A549 (cell line): ENCODE results near the gene MAP6D1.

ENCODE experiments used
- CBX2 ChIP-seq: fragments of 200-600 bp; sonication (generic); IDR thresholded peaks from 2 replicates; pipeline ENCODE4 v1.6.1; 2016; ENCODE audit warnings: low read depth, mild to moderate bottlenecking, borderline replicate concordance
- CBX8 ChIP-seq: fragments of 200-600 bp; sonication (generic); IDR thresholded peaks from 2 replicates; pipeline ENCODE4 v1.6.1; 2016
- ELK1 ChIP-seq: fragments of 150-350 bp; IDR thresholded peaks from 2 replicates; pipeline ENCODE4 v1.6.1; 2014; ENCODE audit warnings: low read depth, mild to moderate bottlenecking, low read length
- MAFK ChIP-seq: fragments of 450-650 bp; IDR thresholded peaks from 2 replicates; pipeline ENCODE4 v1.6.1; 2014; ENCODE audit not compliant: partially characterized antibody
- MAX ChIP-seq: IDR thresholded peaks from 2 replicates; pipeline ENCODE4 v1.6.1; 2012
- POLR2AphosphoS2 ChIP-seq: conservative IDR thresholded peaks from 2 replicates; pipeline ENCODE4 v1.6.1; 2012; ENCODE audit warnings: low read length, improper control_type of control experiment, inconsistent platforms
- RAD21 ChIP-seq, 2 experiments: fragments of >200 bp in 1 of 2; sonication (Bioruptor Twin) in 1 of 2; formaldehyde crosslinking in 1 of 2; IDR thresholded peaks in 1 of 2; conservative IDR thresholded peaks in 1 of 2; 2 replicates in 1 of 2; 3 replicates in 1 of 2; pipeline ENCODE4 v1.6.1; 2012 to 2018; ENCODE audit warnings: inconsistent platforms in 1 of 2
- RCOR1 ChIP-seq: fragments of 150-350 bp; IDR thresholded peaks from 2 replicates; pipeline ENCODE4 v1.6.1; 2014; ENCODE audit warnings: antibody characterized with exemption, low read length, low read depth
- REST ChIP-seq: fragments of 200-600 bp; sonication (generic); IDR thresholded peaks from 2 replicates; pipeline ENCODE4 v1.6.1; 2016; ENCODE audit warnings: antibody characterized with exemption, mild to moderate bottlenecking, moderate library complexity
- SMC3 ChIP-seq: fragments of >200 bp; sonication (Bioruptor Twin); formaldehyde crosslinking; IDR thresholded peaks from 3 replicates; pipeline ENCODE4 v1.6.1; 2018; ENCODE audit warnings: inconsistent platforms
- TF ChIP-seq, protein P1 (sequence below): fragments of >200 bp; sonication (Bioruptor Twin); formaldehyde crosslinking; IDR thresholded peaks from 3 replicates; pipeline ENCODE4 v1.5.1; 2016
- TF ChIP-seq, protein P2 (sequence below): IDR thresholded peaks from 2 replicates; pipeline ENCODE4 v1.6.1; 2012; ENCODE audit warnings: low read depth, borderline replicate concordance

DNA sequence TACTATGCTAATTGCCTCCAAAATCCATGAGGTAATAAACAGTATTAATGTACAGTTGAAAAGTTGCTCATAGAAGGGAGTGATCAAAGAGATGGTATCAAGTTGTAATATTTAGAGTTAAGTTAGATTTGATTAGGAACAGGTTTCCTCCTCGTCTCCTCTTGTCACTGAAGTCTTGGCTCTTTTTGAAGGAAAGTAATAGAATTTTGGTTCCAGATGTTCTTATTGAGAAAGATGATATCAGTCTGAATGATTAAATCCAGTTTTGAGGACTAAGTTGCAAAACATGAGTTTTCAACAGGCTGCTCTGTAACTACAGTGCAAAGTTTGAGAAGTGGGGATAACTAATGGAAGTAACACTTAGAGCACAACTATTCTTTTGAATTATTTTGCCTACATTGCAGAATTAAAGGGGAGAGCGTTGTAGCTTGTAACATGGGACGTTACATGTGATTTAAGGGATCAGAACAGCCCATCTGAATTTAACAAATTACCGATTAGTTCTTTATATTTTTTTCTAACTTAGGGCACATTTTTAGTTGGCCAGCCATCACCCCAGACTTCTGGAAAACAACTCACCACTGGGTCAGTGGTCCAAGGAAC, 48.3 kb downstream of the MAP6D1 start:
- TF ChIP-seq, protein P1, sequence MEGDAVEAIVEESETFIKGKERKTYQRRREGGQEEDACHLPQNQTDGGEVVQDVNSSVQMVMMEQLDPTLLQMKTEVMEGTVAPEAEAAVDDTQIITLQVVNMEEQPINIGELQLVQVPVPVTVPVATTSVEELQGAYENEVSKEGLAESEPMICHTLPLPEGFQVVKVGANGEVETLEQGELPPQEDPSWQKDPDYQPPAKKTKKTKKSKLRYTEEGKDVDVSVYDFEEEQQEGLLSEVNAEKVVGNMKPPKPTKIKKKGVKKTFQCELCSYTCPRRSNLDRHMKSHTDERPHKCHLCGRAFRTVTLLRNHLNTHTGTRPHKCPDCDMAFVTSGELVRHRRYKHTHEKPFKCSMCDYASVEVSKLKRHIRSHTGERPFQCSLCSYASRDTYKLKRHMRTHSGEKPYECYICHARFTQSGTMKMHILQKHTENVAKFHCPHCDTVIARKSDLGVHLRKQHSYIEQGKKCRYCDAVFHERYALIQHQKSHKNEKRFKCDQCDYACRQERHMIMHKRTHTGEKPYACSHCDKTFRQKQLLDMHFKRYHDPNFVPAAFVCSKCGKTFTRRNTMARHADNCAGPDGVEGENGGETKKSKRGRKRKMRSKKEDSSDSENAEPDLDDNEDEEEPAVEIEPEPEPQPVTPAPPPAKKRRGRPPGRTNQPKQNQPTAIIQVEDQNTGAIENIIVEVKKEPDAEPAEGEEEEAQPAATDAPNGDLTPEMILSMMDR, result no peak
- no peak for TF ChIP-seq MAX
- TF ChIP-seq REST, result no peak
- TF ChIP-seq RAD21 (conservative IDR thresholded peaks at IDR 0.05 in 1 of 2, IDR thresholded peaks at IDR 0.05 in 1 of 2), result no peak
- TF ChIP-seq CBX2, result no peak
- TF ChIP-seq CBX8, result no peak
- TF ChIP-seq, protein P2, sequence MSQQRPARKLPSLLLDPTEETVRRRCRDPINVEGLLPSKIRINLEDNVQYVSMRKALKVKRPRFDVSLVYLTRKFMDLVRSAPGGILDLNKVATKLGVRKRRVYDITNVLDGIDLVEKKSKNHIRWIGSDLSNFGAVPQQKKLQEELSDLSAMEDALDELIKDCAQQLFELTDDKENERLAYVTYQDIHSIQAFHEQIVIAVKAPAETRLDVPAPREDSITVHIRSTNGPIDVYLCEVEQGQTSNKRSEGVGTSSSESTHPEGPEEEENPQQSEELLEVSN, result no peak
- TF ChIP-seq SMC3, result no peak
- TF ChIP-seq ELK1, result no peak
- TF ChIP-seq RCOR1, result no peak
- no peak for TF ChIP-seq POLR2AphosphoS2
- TF ChIP-seq MAFK, result peak; percentile 32
